GM23338 (cell line): Measurements from ENCODE around the gene PDE4B. TPM values are rescaled to one million over a fixed set of nuclear protein-coding genes. Genes with fewer than 3 reads are reported as not detected.

Source experiments
- CREB1 ChIP-seq: fragments of 250-450 bp; sonication (Bioruptor Pico); IDR thresholded peaks from 2 replicates; pipeline ENCODE4 v1.5.0; 2020; ENCODE audit warnings: low read depth, mild to moderate bottlenecking, moderate library complexity
- CTCF ChIP-seq, 2 experiments: fragments of 200-600 bp in 1 of 2; sonication (generic) in 1 of 2; conservative IDR thresholded peaks; 2 replicates each; pipeline versions ENCODE4 v1.5.1 to v1.6.1; 2016 to 2017; ENCODE audit warnings: antibody characterized with exemption in 2 of 2, low read depth in 2 of 2, mild to moderate bottlenecking in 2 of 2, moderate library complexity in 1 of 2
- ETS1 ChIP-seq: IDR thresholded peaks from 2 replicates; pipeline ENCODE4 v1.6.1; 2016; ENCODE audit warnings: antibody characterized with exemption
- EZH2phosphoT487 ChIP-seq: fragments of 200-600 bp; sonication (generic); IDR thresholded peaks from one replicate; pipeline ENCODE4 v1.8.1; 2018; ENCODE audit warnings: antibody characterized with exemption; ENCODE audit not compliant: unreplicated experiment
- JUNB ChIP-seq: IDR thresholded peaks from one replicate; pipeline ENCODE4 v1.6.1; 2016; ENCODE audit warnings: antibody characterized with exemption; ENCODE audit not compliant: unreplicated experiment
- POLR2AphosphoS5 ChIP-seq: IDR thresholded peaks from 2 replicates; pipeline ENCODE4 v1.6.1; 2016; ENCODE audit warnings: antibody characterized with exemption, low read depth
- REST ChIP-seq: IDR thresholded peaks from one replicate; pipeline ENCODE4 v1.6.1; 2018; ENCODE audit warnings: antibody characterized with exemption; ENCODE audit not compliant: unreplicated experiment
- ZNF114 ChIP-seq: fragments of 250-450 bp; sonication (Bioruptor Pico); IDR thresholded peaks from 2 replicates; pipeline ENCODE4 v1.5.0; 2020; ENCODE audit warnings: mild to moderate bottlenecking, moderate library complexity
- ZNF462 ChIP-seq: fragments of 250-450 bp; sonication (Bioruptor Pico); IDR thresholded peaks from 2 replicates; pipeline ENCODE4 v1.5.0; 2020; ENCODE audit warnings: mild to moderate bottlenecking, moderate library complexity
- polyA plus RNA-seq: library from polyadenylated mRNA; unstranded; fragments of >200 nt; fragmentation: Nextera tagmentation; extraction: Ambion mirVana; gene quantifications from 2 replicates; pipeline ENCODE4 v1.2.1, GENCODE V29; 2016
- total RNA-seq: library from RNA; depleted of rRNA; stranded (reverse); fragments of >200 nt; shearing (Covaris generic); gene quantifications from 2 replicates; pipeline ENCODE4 v1.2.3, GENCODE V29; 2014

PDE4B gene
- total and polyA plus RNA-seq, 2 experiments from 2014 or later, result 14.0 to 25.6 TPM

GRCh38 chr1:65813956-65814355, 21.3 kb downstream of the PDE4B start (continued):
- TF ChIP-seq ZNF462 (CRISPR knock-in tag), result no peak
- TF ChIP-seq JUNB, result no peak
- TF ChIP-seq CREB1 (CRISPR knock-in tag), result no peak
- no peak for TF ChIP-seq POLR2AphosphoS5
- TF ChIP-seq REST, result no peak
- no peak for TF ChIP-seq ZNF114 (CRISPR knock-in tag)
- TF ChIP-seq ETS1, result no peak
- TF ChIP-seq EZH2phosphoT487, result no peak
- no peak for TF ChIP-seq CTCF (conservative IDR thresholded peaks at IDR 0.05; ENCODE audit: low read depth in 2 of 2)
